GM23338 (cell line): Measurements from ENCODE around the gene AFF1. TPM values are rescaled to one million over a fixed set of nuclear protein-coding genes. Genes with fewer than 3 reads are reported as not detected.

Source experiments
- ATAC-seq: fragments of 200-7000 bp; cut with Tn5 transposase; 3 replicates; pipeline ENCODE4 v1.9.1; 2020
- DNase-seq: peaks from one replicate; pipeline ENCODE4 v3.0.0-alpha.2; 2015; ENCODE audit warnings: low spot score
- H2AFZ ChIP-seq: fragments of 200-600 bp; sonication (generic); 2 replicates; pipeline ENCODE4 v1.8.0; 2016; ENCODE audit warnings: antibody characterized with exemption, mild to moderate bottlenecking, moderate library complexity
- H3F3A ChIP-seq: fragments of 200-600 bp; sonication (generic); replicated peaks from 2 replicates; pipeline ENCODE4 v1.8.0; 2017; ENCODE audit warnings: antibody characterized with exemption, mixed run types, low read depth
- H3K27ac ChIP-seq: fragments of 200-600 bp; sonication (generic); 2 replicates; pipeline ENCODE4 v1.6.1; 2016; ENCODE audit warnings: low read depth
- H3K27me3 ChIP-seq: fragments of 200-600 bp; sonication (generic); 2 replicates; pipeline ENCODE4 v1.8.0; 2016; ENCODE audit warnings: mild to moderate bottlenecking, mixed run types, moderate library complexity; ENCODE audit not compliant: insufficient read depth
- H3K36me3 ChIP-seq: fragments of 200-600 bp; sonication (generic); 2 replicates; pipeline ENCODE4 v1.8.0; 2016; ENCODE audit warnings: mild to moderate bottlenecking; ENCODE audit not compliant: insufficient read depth
- H3K4me1 ChIP-seq: fragments of 200-600 bp; sonication (generic); 2 replicates; pipeline ENCODE4 v1.8.0; 2016; ENCODE audit warnings: mild to moderate bottlenecking, moderate library complexity; ENCODE audit not compliant: insufficient read depth
- H3K4me2 ChIP-seq: fragments of 200-600 bp; sonication (generic); 2 replicates; pipeline ENCODE4 v1.7.1; 2017; ENCODE audit warnings: mixed run types
- H3K4me3 ChIP-seq: fragments of 200-600 bp; sonication (generic); 2 replicates; pipeline ENCODE4 v1.6.1; 2016; ENCODE audit warnings: mixed run types
- H3K79me2 ChIP-seq: fragments of 200-600 bp; sonication (generic); replicated peaks from 2 replicates; pipeline ENCODE4 v1.8.0; 2017; ENCODE audit warnings: mild to moderate bottlenecking; ENCODE audit not compliant: insufficient read depth
- H3K9me2 ChIP-seq: fragments of 200-600 bp; sonication (generic); 2 replicates; pipeline ENCODE4 v1.8.0; 2017; ENCODE audit not compliant: insufficient read depth
- H4K20me1 ChIP-seq: fragments of 200-600 bp; sonication (generic); replicated peaks from 2 replicates; pipeline ENCODE4 v1.8.0; 2017; ENCODE audit warnings: mild to moderate bottlenecking; ENCODE audit not compliant: insufficient read depth
- H3K27ac Mint-ChIP-seq: 2 replicates; pipeline ENCODE4 v1.8.0; 2020; ENCODE audit warnings: inconsistent platforms, mild to moderate bottlenecking, moderate library complexity, mixed read lengths
- H3K27me3 Mint-ChIP-seq: 3 replicates; pipeline ENCODE4 v1.8.0; 2022; ENCODE audit warnings: low read depth, mild to moderate bottlenecking, moderate library complexity, mixed read lengths, inconsistent platforms; ENCODE audit not compliant: insufficient read depth, poor library complexity
- H3K36me3 Mint-ChIP-seq: 3 replicates; pipeline ENCODE4 v1.8.0; 2021; ENCODE audit warnings: low read depth, mild to moderate bottlenecking, inconsistent platforms, moderate library complexity, mixed read lengths
- H3K4me1 Mint-ChIP-seq: 3 replicates; pipeline ENCODE4 v1.8.0; 2020; ENCODE audit warnings: mild to moderate bottlenecking, inconsistent platforms, mixed read lengths
- H3K4me3 Mint-ChIP-seq: 3 replicates; pipeline ENCODE4 v1.8.0; 2021; ENCODE audit warnings: moderate library complexity, mild to moderate bottlenecking, inconsistent platforms, mixed read lengths
- H3K9me3 Mint-ChIP-seq: 3 replicates; pipeline ENCODE4 v1.8.0; 2020; ENCODE audit warnings: moderate library complexity, mild to moderate bottlenecking, inconsistent platforms, mixed read lengths
- CTCF ChIP-seq, 2 experiments: fragments of 200-600 bp in 1 of 2; sonication (generic) in 1 of 2; conservative IDR thresholded peaks; 2 replicates each; pipeline versions ENCODE4 v1.5.1 to v1.6.1; 2016 to 2017; ENCODE audit warnings: antibody characterized with exemption in 2 of 2, low read depth in 2 of 2, mild to moderate bottlenecking in 2 of 2, moderate library complexity in 1 of 2
- JUNB ChIP-seq: IDR thresholded peaks from one replicate; pipeline ENCODE4 v1.6.1; 2016; ENCODE audit warnings: antibody characterized with exemption; ENCODE audit not compliant: unreplicated experiment
- NANOG ChIP-seq: IDR thresholded peaks from 2 replicates; pipeline ENCODE4 v1.6.1; 2016; ENCODE audit warnings: antibody characterized with exemption, borderline replicate concordance
- POLR2AphosphoS5 ChIP-seq: IDR thresholded peaks from 2 replicates; pipeline ENCODE4 v1.6.1; 2016; ENCODE audit warnings: antibody characterized with exemption, low read depth
- STAT1 ChIP-seq: IDR thresholded peaks from one replicate; pipeline ENCODE4 v1.6.1; 2016; ENCODE audit warnings: antibody characterized with exemption; ENCODE audit not compliant: unreplicated experiment
- ZNF462 ChIP-seq: fragments of 250-450 bp; sonication (Bioruptor Pico); IDR thresholded peaks from 2 replicates; pipeline ENCODE4 v1.5.0; 2020; ENCODE audit warnings: mild to moderate bottlenecking, moderate library complexity
- polyA plus RNA-seq: library from polyadenylated mRNA; unstranded; fragments of >200 nt; fragmentation: Nextera tagmentation; extraction: Ambion mirVana; gene quantifications from 2 replicates; pipeline ENCODE4 v1.2.1, GENCODE V29; 2016
- total RNA-seq: library from RNA; depleted of rRNA; stranded (reverse); fragments of >200 nt; shearing (Covaris generic); gene quantifications from 2 replicates; pipeline ENCODE4 v1.2.3, GENCODE V29; 2014

The AFF1 gene
- total and polyA plus RNA-seq, 2 experiments from 2014 or later, result 42.6 to 67.2 TPM

- Histone ChIP-seq H3K4me2 (peak overlapping the region; percentile 39), H3K27ac (peak overlapping the region; percentile 48), H3K27me3 (peaks cover 5% of the 10 kb centered on the region), H3K9me2 (no peaks in the 10 kb centered on the region), H3K4me1 (peaks cover 75% of the 10 kb centered on the region), H3K4me3 (no peak overlapping the region), H3K36me3 (no peaks in the 10 kb centered on the region), H4K20me1 (peaks cover 4% of the 10 kb centered on the region), H2AFZ (no peak overlapping the region), H3F3A (peaks cover 14% of the 10 kb centered on the region; the same call in 1 of the 2 replicates), H3K79me2 (peaks cover 46% of the 10 kb centered on the region)
- DNase-seq, result no peak
- peak overlapping the region; percentile 17; the same call in 1 of the 3 replicates for H3K4me3 Mint-ChIP-seq
- ATAC-seq, result no peak
- no peaks in the 10 kb centered on the region for H3K9me3 Mint-ChIP-seq
- H3K27me3 Mint-ChIP-seq, result peaks cover 10% of the 10 kb centered on the region
- H3K4me1 Mint-ChIP-seq, result peaks cover 78% of the 10 kb centered on the region
- peak overlapping the region; percentile 76 for H3K27ac Mint-ChIP-seq
- no peak for TF ChIP-seq ZNF462
- TF ChIP-seq JUNB, result no peak
- no peak for TF ChIP-seq STAT1
- no peak for TF ChIP-seq NANOG
- TF ChIP-seq CTCF (conservative IDR thresholded peaks at IDR 0.05; ENCODE audit: low read depth in 2 of 2), result no peak
- TF ChIP-seq POLR2AphosphoS5, result no peak
- H3K36me3 Mint-ChIP-seq, result no peaks in the 10 kb centered on the region; the same call in 2 of the 3 replicates
Measured at GRCh38 chr4:87003266-87003665, 68.5 kb downstream of the AFF1 start.
